ENCODE data around the gene STK32C.

- TF ChIP-seq CTCF (IDR thresholded peaks at IDR 0.05 in 4 of 5, conservative IDR thresholded peaks at IDR 0.05 in 1 of 5): no peak
- no peak for TF ChIP-seq POLR2A (IDR thresholded peaks at IDR 0.05)
Observed at GRCh38 chr10:132249824-132250375, 57.9 kb downstream of the STK32C start.

All from gastrocnemius medialis (tissue), 4 donors.